GM12878 (cell line): ENCODE measurements around the gene RGS6.

Experiments
- EP300 ChIP-seq, 2 experiments: fragments of 150-350 bp in 1 of 2; IDR thresholded peaks; 2 replicates each; pipeline ENCODE4 v1.6.1; 2011 to 2012; ENCODE audit warnings: low read depth in 2 of 2, low read length in 2 of 2, borderline replicate concordance in 1 of 2, improper control_type of control experiment in 1 of 2, inconsistent platforms in 1 of 2; ENCODE audit not compliant: control insufficient read depth in 1 of 2
- HCFC1 ChIP-seq: fragments of 150-350 bp; IDR thresholded peaks from 2 replicates; pipeline ENCODE4 v1.6.1; 2014; ENCODE audit warnings: low read length
- POLR2A ChIP-seq: IDR thresholded peaks from 2 replicates; pipeline ENCODE4 v1.6.1; 2011; ENCODE audit warnings: low read depth, mild to moderate bottlenecking, low read length
- TF ChIP-seq, protein P1 (sequence below): IDR thresholded peaks from 2 replicates; pipeline ENCODE4 v1.6.1; 2012; ENCODE audit warnings: low read depth, low read length, improper control_type of control experiment
- TF ChIP-seq, protein P2 (sequence below), 3 experiments: IDR thresholded peaks in 2 of 3; conservative IDR thresholded peaks in 1 of 3; 2 replicates each; pipeline ENCODE4 v1.5.1; 2011; ENCODE audit warnings: low read depth in 3 of 3, low read length in 3 of 3, mild to moderate bottlenecking in 3 of 3, control low read depth in 2 of 3, moderate library complexity in 2 of 3, inconsistent platforms in 1 of 3, mixed read lengths in 1 of 3; ENCODE audit not compliant: control insufficient read depth in 2 of 3, insufficient read depth in 1 of 3; ENCODE audit errors: extremely low read depth in 1 of 3
- TF ChIP-seq, protein P3 (sequence below): fragments of 150-350 bp; IDR thresholded peaks from 2 replicates; pipeline ENCODE4 v1.6.1; 2016; ENCODE audit warnings: low read depth, low read length

DNA sequence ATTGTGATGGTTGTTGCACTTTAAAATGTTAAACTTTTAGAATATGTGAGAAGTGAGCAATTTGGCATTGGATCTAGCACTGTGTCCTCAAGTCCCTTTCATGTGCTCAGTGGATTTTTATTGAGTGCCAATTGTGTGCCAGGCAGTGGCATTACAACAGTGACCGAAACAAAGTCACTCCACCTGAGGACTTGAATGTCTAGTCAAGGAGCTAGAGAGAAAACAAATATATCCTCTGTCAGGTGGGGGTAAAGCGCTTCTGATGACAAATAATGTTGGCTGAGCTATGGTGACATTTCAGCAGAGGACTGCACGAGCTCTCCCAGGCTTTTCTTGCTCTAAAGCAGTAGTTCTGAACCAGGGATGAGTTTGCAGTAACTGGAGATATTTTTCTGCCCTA, 240.4 kb downstream of the RGS6 start:
- TF ChIP-seq POLR2A (no peak), EP300 (IDR thresholded peaks at IDR 0.05; ENCODE audit: borderline replicate concordance in 1 of 2, control insufficient read depth in 1 of 2, low read depth in 2 of 2, low read length in 2 of 2) (no peak), HCFC1 (no peak)
- TF ChIP-seq, protein P1, sequence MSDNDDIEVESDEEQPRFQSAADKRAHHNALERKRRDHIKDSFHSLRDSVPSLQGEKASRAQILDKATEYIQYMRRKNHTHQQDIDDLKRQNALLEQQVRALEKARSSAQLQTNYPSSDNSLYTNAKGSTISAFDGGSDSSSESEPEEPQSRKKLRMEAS, result no peak
- TF ChIP-seq, protein P2, sequence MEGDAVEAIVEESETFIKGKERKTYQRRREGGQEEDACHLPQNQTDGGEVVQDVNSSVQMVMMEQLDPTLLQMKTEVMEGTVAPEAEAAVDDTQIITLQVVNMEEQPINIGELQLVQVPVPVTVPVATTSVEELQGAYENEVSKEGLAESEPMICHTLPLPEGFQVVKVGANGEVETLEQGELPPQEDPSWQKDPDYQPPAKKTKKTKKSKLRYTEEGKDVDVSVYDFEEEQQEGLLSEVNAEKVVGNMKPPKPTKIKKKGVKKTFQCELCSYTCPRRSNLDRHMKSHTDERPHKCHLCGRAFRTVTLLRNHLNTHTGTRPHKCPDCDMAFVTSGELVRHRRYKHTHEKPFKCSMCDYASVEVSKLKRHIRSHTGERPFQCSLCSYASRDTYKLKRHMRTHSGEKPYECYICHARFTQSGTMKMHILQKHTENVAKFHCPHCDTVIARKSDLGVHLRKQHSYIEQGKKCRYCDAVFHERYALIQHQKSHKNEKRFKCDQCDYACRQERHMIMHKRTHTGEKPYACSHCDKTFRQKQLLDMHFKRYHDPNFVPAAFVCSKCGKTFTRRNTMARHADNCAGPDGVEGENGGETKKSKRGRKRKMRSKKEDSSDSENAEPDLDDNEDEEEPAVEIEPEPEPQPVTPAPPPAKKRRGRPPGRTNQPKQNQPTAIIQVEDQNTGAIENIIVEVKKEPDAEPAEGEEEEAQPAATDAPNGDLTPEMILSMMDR (IDR thresholded peaks at IDR 0.05 in 2 of 3, conservative IDR thresholded peaks at IDR 0.05 in 1 of 3; ENCODE audit: control insufficient read depth in 2 of 3, extremely low read depth in 1 of 3, insufficient read depth in 1 of 3, low read depth in 3 of 3, low read length in 3 of 3), result no peak
- TF ChIP-seq, protein P3, sequence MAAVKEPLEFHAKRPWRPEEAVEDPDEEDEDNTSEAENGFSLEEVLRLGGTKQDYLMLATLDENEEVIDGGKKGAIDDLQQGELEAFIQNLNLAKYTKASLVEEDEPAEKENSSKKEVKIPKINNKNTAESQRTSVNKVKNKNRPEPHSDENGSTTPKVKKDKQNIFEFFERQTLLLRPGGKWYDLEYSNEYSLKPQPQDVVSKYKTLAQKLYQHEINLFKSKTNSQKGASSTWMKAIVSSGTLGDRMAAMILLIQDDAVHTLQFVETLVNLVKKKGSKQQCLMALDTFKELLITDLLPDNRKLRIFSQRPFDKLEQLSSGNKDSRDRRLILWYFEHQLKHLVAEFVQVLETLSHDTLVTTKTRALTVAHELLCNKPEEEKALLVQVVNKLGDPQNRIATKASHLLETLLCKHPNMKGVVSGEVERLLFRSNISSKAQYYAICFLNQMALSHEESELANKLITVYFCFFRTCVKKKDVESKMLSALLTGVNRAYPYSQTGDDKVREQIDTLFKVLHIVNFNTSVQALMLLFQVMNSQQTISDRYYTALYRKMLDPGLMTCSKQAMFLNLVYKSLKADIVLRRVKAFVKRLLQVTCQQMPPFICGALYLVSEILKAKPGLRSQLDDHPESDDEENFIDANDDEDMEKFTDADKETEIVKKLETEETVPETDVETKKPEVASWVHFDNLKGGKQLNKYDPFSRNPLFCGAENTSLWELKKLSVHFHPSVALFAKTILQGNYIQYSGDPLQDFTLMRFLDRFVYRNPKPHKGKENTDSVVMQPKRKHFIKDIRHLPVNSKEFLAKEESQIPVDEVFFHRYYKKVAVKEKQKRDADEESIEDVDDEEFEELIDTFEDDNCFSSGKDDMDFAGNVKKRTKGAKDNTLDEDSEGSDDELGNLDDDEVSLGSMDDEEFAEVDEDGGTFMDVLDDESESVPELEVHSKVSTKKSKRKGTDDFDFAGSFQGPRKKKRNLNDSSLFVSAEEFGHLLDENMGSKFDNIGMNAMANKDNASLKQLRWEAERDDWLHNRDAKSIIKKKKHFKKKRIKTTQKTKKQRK, result no peak
